B cell (primary cell): ENCODE data around the gene STK35. TPM values are rescaled to one million over a fixed set of nuclear protein-coding genes. Genes with fewer than 3 reads are reported as not detected.

ENCODE experiments used
- ATAC-seq: fragments of 200-7000 bp; cut with Tn5 transposase; one replicate; pipeline ENCODE4 v1.10.0; 2021; ENCODE audit warnings: low read depth, mild to moderate bottlenecking, moderate number of reproducible peaks, moderate library complexity
- CTCF ChIA-PET: fragments of 350-600 bp; sonication (Branson Sonifier 250); formaldehyde crosslinking; loops from one replicate; lab custom pipeline; 2021; ENCODE audit warnings: antibody characterized with exemption, inconsistent platforms; lab: Charles Lee
- POLR2A ChIA-PET: fragments of 350-600 bp; sonication (Branson Sonifier 250); formaldehyde crosslinking; loops from one replicate; lab custom pipeline; 2021; ENCODE audit warnings: antibody characterized with exemption; lab: Charles Lee
- DNase-seq: peaks from one replicate; pipeline ENCODE4 v3.0.0; 2013
- H2AFZ ChIP-seq: 2 replicates; pipeline ENCODE4 v1.6.1; 2012; ENCODE audit warnings: mild to moderate bottlenecking, low read depth, low read length; ENCODE audit not compliant: insufficient read depth, poor library complexity, severe bottlenecking
- H3K27ac ChIP-seq, 2 donors: 1 replicate in 1 of 2; 2 replicates in 1 of 2; pipeline ENCODE4 v1.5.1; 2012 to 2013; ENCODE audit warnings: low read length in 2 of 2, mild to moderate bottlenecking in 2 of 2, moderate library complexity in 1 of 2
- H3K27me3 ChIP-seq, 4 experiments: fragments of 200-600 bp in 1 of 4; sonication (generic) in 1 of 4; replicated peaks in 1 of 4; 1 replicate in 2 of 4; 2 replicates in 2 of 4; pipeline versions ENCODE4 v1.6.1 to v1.7.0; 2013 to 2016; ENCODE audit warnings: low read length in 3 of 4, mild to moderate bottlenecking in 2 of 4, mixed read lengths in 1 of 4, moderate library complexity in 1 of 4; ENCODE audit not compliant: insufficient read depth in 4 of 4, control insufficient read depth in 3 of 4; ENCODE audit errors: control extremely low read depth in 1 of 4
- H3K36me3 ChIP-seq, 2 experiments: replicated peaks in 1 of 2; 1 replicate in 1 of 2; 2 replicates in 1 of 2; pipeline versions ENCODE4 v1.6.1 to v1.7.1; 2013; ENCODE audit warnings: low read length in 1 of 2; ENCODE audit not compliant: insufficient read depth in 2 of 2, control insufficient read depth in 1 of 2; ENCODE audit errors: control extremely low read depth in 1 of 2, extremely low read depth in 1 of 2
- H3K4me1 ChIP-seq, 2 donors: fragments of 200-600 bp in 1 of 2; sonication (generic) in 1 of 2; 1 replicate in 1 of 2; 2 replicates in 1 of 2; pipeline versions ENCODE4 v1.5.1 to v1.6.1; 2013 to 2017; ENCODE audit warnings: low read length in 2 of 2; ENCODE audit not compliant: control insufficient read depth in 2 of 2, insufficient read depth in 2 of 2
- H3K4me2 ChIP-seq: replicated peaks from 2 replicates; pipeline ENCODE3; 2012; ENCODE audit warnings: mild to moderate bottlenecking, low read depth, low read length; ENCODE audit not compliant: poor library complexity, severe bottlenecking
- H3K4me3 ChIP-seq, 5 experiments: fragments of 200-600 bp in 1 of 5; sonication (generic) in 1 of 5; 1 replicate in 3 of 5; 2 replicates in 2 of 5; pipeline versions ENCODE4 v1.5.1 to v1.7.0; 2011 to 2016; ENCODE audit warnings: low read length in 4 of 5, mild to moderate bottlenecking in 4 of 5, low read depth in 2 of 5, control low read depth in 1 of 5, moderate library complexity in 1 of 5; ENCODE audit not compliant: insufficient read depth in 1 of 5; ENCODE audit errors: control extremely low read depth in 1 of 5, extremely low read depth in 1 of 5
- H3K79me2 ChIP-seq: fragments of 200-600 bp; sonication (generic); one replicate; pipeline ENCODE4 v1.6.0; 2016; ENCODE audit warnings: low read length; ENCODE audit not compliant: control insufficient read depth, insufficient read depth
- H3K9ac ChIP-seq: fragments of 200-600 bp; sonication (generic); 2 replicates; pipeline ENCODE4 v1.6.1; 2017; ENCODE audit warnings: mild to moderate bottlenecking, low read length, moderate library complexity
- H3K9me3 ChIP-seq, 3 donors: one replicate each; pipeline versions ENCODE4 v1.6.1 to v1.7.1; 2013; ENCODE audit warnings: low read length in 2 of 3; ENCODE audit not compliant: control insufficient read depth in 2 of 3, insufficient read depth in 1 of 3; ENCODE audit errors: control extremely low read depth in 1 of 3
- H4K20me1 ChIP-seq: 2 replicates; pipeline ENCODE4 v1.6.0; 2012; ENCODE audit warnings: mild to moderate bottlenecking, low read length; ENCODE audit not compliant: insufficient read depth, control insufficient read depth, poor library complexity, severe bottlenecking
- H3K27ac Mint-ChIP-seq: one replicate; pipeline ENCODE4 v1.8.0; 2021; ENCODE audit warnings: mixed read lengths
- H3K27me3 Mint-ChIP-seq: one replicate; pipeline ENCODE4 v1.8.0; 2021; ENCODE audit warnings: mixed read lengths
- H3K4me1 Mint-ChIP-seq: one replicate; pipeline ENCODE4 v1.8.0; 2021; ENCODE audit warnings: mixed read lengths
- H3K4me3 Mint-ChIP-seq: one replicate; pipeline ENCODE4 v1.8.0; 2021; ENCODE audit warnings: mixed read lengths
- H3K9me3 Mint-ChIP-seq: one replicate; pipeline ENCODE4 v1.8.0; 2022; ENCODE audit warnings: mixed read lengths; ENCODE audit not compliant: insufficient read depth
- CTCF ChIP-seq: fragments of 200-600 bp; IDR thresholded peaks from one replicate; pipeline ENCODE4 v1.8.0; 2022; ENCODE audit warnings: antibody characterized with exemption, mild to moderate bottlenecking
- EZH2 ChIP-seq: IDR thresholded peaks from 2 replicates; pipeline ENCODE4 v1.6.1; 2012; ENCODE audit warnings: borderline replicate concordance, low read depth, mild to moderate bottlenecking, moderate library complexity, low read length; ENCODE audit not compliant: insufficient read depth, poor library complexity, severe bottlenecking
- WGBS: methylation state at CpG from one replicate; pipeline ENCODE4 v1.1.5; 2013; ENCODE audit warnings: missing lambda C conversion rate; ENCODE audit not compliant: insufficient coverage; 5-methylcytosine and 5-hydroxymethylcytosine counted together
- intact Hi-C: fragments of 100-400 bp; cut with micrococcal nuclease; formaldehyde crosslinking; loops from one replicate; pipeline ENCODE4 v1.10.0; 2022
- polyA plus RNA-seq: library from polyadenylated mRNA; depleted of rRNA; stranded (reverse); fragments of >200 nt; gene quantifications from 2 replicates; pipeline ENCODE4 v1.2.3, GENCODE V29; 2012
- total RNA-seq, 2 donors: library from RNA; stranded (reverse); fragments of 120-200 nt in 1 of 2; gene quantifications; 1 replicate in 1 of 2; 2 replicates in 1 of 2; pipeline versions ENCODE4 v1.2.3 to v1.2.4, GENCODE V29; 2013 to 2022

STK35 gene
- total and polyA plus RNA-seq, 2 donors (not counting 1 experiment from before 2014, with no cell fraction given) = 12.8 to 23.9 TPM

- H4K20me1 ChIP-seq = no peaks in the 10 kb centered on the region
- POLR2A ChIA-PET = interaction anchor here (0.6 kb wide), 1 partner anchor 1245 kb away, joined by 6 read pairs; no protein-coding TSS in a partner anchor
- H3K4me3 Mint-ChIP-seq = no peak overlapping the region
- DNase-seq (no peak), ATAC-seq (no peak)
- no peaks in the 10 kb centered on the region for H3K9me3 ChIP-seq
- no peak overlapping the region for H3K4me3 ChIP-seq
- H2AFZ ChIP-seq = no peak overlapping the region
- peaks cover 55% of the 10 kb centered on the region for H3K27me3 Mint-ChIP-seq
- peaks cover 0 to 17% (median 10%) of the 10 kb centered on the region in 4 experiments for H3K27me3 ChIP-seq
- TF ChIP-seq CTCF (no peak), EZH2 (no peak)
- no peaks in the 10 kb centered on the region for H3K79me2 ChIP-seq
- H3K4me1 ChIP-seq = no peaks in the 10 kb centered on the region
- H3K4me1 Mint-ChIP-seq = peaks cover 2% of the 10 kb centered on the region
- WGBS = 87% methylated on average over 3 of the region's 5 CpGs
- no peak overlapping the region for H3K9ac ChIP-seq
- CTCF ChIA-PET = interaction anchor here (1.4 kb wide), 1 partner anchor 14 kb away, joined by 4 read pairs; no protein-coding TSS in a partner anchor
- no peaks in the 10 kb centered on the region for H3K36me3 ChIP-seq
- intact Hi-C loops = no loop called here
- H3K9me3 Mint-ChIP-seq = no peaks in the 10 kb centered on the region
- H3K4me2 ChIP-seq = no peak overlapping the region
- no peak overlapping the region for H3K27ac ChIP-seq
- no peak overlapping the region for H3K27ac Mint-ChIP-seq
Measured at GRCh38 chr20:2089447-2089846, 12.2 kb upstream of the STK35 start.

- intact Hi-C loops = loop anchor here (1.0 kb wide), 2 partner anchors 316 to 329 kb away; no protein-coding TSS in a partner anchor
- Histone ChIP-seq H3K36me3 (no peaks in the 10 kb centered on the region), H3K4me2 (no peak overlapping the region), H3K9me3 (no peaks in the 10 kb centered on the region), H3K27me3 (peaks cover 0 to 23% (median 7%) of the 10 kb centered on the region in 4 experiments), H4K20me1 (no peaks in the 10 kb centered on the region), H3K27ac (no peak overlapping the region), H3K79me2 (no peaks in the 10 kb centered on the region), H3K4me1 (no peaks in the 10 kb centered on the region), H3K9ac (no peak overlapping the region), H3K4me3 (no peak overlapping the region), H2AFZ (no peak overlapping the region)
- no peak overlapping the region for H3K4me3 Mint-ChIP-seq
- ATAC-seq (no peak), DNase-seq (peak; percentile 51)
- no peak overlapping the region for H3K27ac Mint-ChIP-seq
- H3K4me1 Mint-ChIP-seq = peaks cover 2% of the 10 kb centered on the region
- ChIA-PET CTCF (interaction anchor here (0.6 to 2.8 kb wide), 14 partner anchors 10 to 328 kb away, joined by 3 to 29 read pairs (median 6); no protein-coding TSS in a partner anchor), POLR2A (interaction anchor here (0.5 to 1.3 kb wide), 2 partner anchors 10 to 11 kb away, joined by 3 read pairs; no protein-coding TSS in a partner anchor)
- peaks cover 46% of the 10 kb centered on the region for H3K27me3 Mint-ChIP-seq
- TF ChIP-seq EZH2 (no peak), CTCF (peak; percentile 77)
- no peaks in the 10 kb centered on the region for H3K9me3 Mint-ChIP-seq
- no CpG with 5 or more reads among the region's 4 CpGs for WGBS
Measured at GRCh38 chr20:2093159-2093781, 8.4 kb upstream of the STK35 start.
